GM23338 (cell line): Measurements from ENCODE around the gene EXD3.

ENCODE experiments used
- CTCF ChIP-seq, 2 experiments: fragments of 200-600 bp in 1 of 2; sonication (generic) in 1 of 2; conservative IDR thresholded peaks; 2 replicates each; pipeline versions ENCODE4 v1.5.1 to v1.6.1; 2016 to 2017; ENCODE audit warnings: antibody characterized with exemption in 2 of 2, low read depth in 2 of 2, mild to moderate bottlenecking in 2 of 2, moderate library complexity in 1 of 2
- EZH2 ChIP-seq: fragments of 200-600 bp; sonication (generic); IDR thresholded peaks from one replicate; pipeline ENCODE4 v1.8.0; 2017; ENCODE audit warnings: antibody characterized with exemption, mild to moderate bottlenecking, low read depth; ENCODE audit not compliant: unreplicated experiment
- POLR2AphosphoS5 ChIP-seq: IDR thresholded peaks from 2 replicates; pipeline ENCODE4 v1.6.1; 2016; ENCODE audit warnings: antibody characterized with exemption, low read depth
- REST ChIP-seq: IDR thresholded peaks from one replicate; pipeline ENCODE4 v1.6.1; 2018; ENCODE audit warnings: antibody characterized with exemption; ENCODE audit not compliant: unreplicated experiment
- ZNF462 ChIP-seq: fragments of 250-450 bp; sonication (Bioruptor Pico); IDR thresholded peaks from 2 replicates; pipeline ENCODE4 v1.5.0; 2020; ENCODE audit warnings: mild to moderate bottlenecking, moderate library complexity

DNA sequence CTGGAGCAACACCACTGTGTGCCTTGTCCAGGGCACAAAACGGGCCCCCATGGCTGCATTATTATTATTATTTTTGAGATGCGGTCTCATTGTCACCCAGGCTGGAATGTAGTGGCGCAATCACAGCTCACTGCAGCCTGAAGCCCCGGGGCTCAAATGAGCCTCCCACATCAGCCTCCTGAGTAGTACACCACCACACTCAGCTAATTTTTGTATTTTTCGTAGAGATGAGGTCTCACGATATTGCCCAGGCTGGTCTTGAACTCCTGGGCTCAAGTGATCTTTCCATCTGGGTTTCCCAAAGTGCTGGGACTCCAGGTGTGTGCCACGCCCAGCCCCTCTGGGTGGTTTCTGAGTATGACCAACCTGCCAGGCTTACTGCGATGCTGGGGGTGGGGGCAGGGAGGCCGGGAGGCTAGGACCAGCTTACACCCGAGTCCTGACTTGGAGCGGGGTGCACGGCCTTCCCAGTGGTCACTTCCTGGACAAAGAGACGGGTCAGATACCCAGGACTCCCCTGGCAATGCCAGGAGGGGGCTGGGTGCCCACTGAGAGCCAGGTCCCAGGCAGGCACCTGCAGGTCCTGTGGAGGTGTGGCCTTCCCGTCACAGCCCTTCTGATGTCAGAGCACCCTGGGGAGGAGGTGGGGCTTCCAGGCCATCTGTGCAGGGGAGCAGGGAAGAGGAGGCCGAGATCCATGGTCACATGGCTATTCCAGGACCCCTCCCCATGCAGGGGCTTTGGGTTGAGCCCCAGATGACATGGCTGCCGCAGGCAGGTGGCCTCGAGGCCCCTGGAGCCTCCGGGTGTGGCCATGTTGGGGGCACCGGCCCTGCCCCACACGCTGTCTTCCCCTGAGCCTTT lies 112.5 kb downstream of the EXD3 start:
- no peak for TF ChIP-seq CTCF (conservative IDR thresholded peaks at IDR 0.05; ENCODE audit: low read depth in 2 of 2)
- TF ChIP-seq POLR2AphosphoS5: no peak
- TF ChIP-seq REST: no peak
- no peak for TF ChIP-seq EZH2
- TF ChIP-seq ZNF462 (CRISPR knock-in tag): no peak
